ENCODE results near the gene GNAO1.

DNA sequence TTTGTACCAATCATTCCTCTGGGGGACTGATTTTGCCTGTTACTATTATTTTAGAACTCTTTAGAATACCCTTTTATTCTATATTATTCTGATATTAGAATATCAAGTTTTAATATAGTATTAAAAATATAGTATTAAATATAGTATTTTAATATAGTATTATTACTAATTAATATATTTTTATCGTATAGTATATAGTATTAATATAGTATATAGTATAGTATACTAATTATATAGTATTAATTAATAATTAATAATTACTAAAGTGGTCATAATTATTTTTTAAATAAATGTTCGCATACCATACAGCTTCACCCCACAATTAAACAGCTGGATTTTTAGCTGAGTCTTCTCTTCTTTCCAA, 73.3 kb downstream of the GNAO1 start:
- TF ChIP-seq CTCF (IDR thresholded peaks at IDR 0.05) (no peak), PBX3 (IDR thresholded peaks at IDR 0.05) (no peak), EZH2phosphoT487 (IDR thresholded peaks at IDR 0.05; ENCODE audit: borderline replicate concordance, low read depth) (no peak), POLR2AphosphoS5 (IDR thresholded peaks at IDR 0.05; ENCODE audit: low read depth, low read length) (no peak), RAD21 (IDR thresholded peaks at IDR 0.05; ENCODE audit: low read length) (no peak), JUND (IDR thresholded peaks at IDR 0.05) (no peak), TEAD4 (IDR thresholded peaks at IDR 0.05; ENCODE audit: borderline replicate concordance, insufficient read depth) (no peak), NRF1 (IDR thresholded peaks at IDR 0.05; ENCODE audit: low read depth, low read length) (no peak), REST (IDR thresholded peaks at IDR 0.05; ENCODE audit: low read depth, low read length) (no peak), NFIC (IDR thresholded peaks at IDR 0.05; ENCODE audit: borderline replicate concordance) (no peak), ZBTB33 (IDR thresholded peaks at IDR 0.05; ENCODE audit: borderline replicate concordance, low read depth) (no peak)
